ENCODE measurements around the gene CST4. TPM values are rescaled to one million over a fixed set of nuclear protein-coding genes. Genes with fewer than 3 reads are reported as not detected.

Gene CST4
- total and polyA plus RNA-seq, 10 of the 15 experiments (the other 5 are each of a cell fraction or from before 2014, with no cell fraction given) = not detected

DNA sequence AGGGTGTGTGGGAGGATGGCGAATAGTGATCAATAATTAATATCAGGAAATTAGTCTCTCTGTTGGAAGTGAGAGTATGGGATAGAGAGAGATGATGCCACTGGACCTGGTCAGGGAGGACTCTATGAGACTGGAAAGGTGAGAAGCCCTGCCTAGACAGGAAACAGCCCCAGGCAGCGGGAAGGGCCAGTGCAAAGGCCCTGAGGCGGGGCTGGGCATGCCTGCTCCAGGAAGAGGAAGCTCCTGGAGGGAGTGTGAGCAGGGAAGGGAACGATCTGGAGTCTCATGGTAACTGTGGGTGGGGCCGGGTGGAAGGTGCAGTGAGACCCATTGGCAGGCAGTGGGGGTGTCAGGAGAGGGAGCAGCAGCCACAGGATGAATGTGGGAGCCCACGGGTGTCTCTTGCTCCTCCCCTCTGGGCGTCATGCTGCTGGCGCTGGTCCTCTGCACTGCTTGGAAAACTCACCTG, 49.3 kb downstream of the CST4 start:
- intact Hi-C loops (cut with micrococcal nuclease; ENCODE audit: unreplicated experiment) = no loop called here
- SMC1A ChIA-PET (ENCODE audit: uncharacterized antibody, unreplicated experiment) = no interaction called here
- Histone ChIP-seq H3K4me1 (ENCODE audit: control insufficient read depth, insufficient read depth, low read length) (peaks cover 28% of the 10 kb centered on the region), H3K9ac (ENCODE audit: control insufficient read depth, insufficient read depth, low read length) (no peak overlapping the region), H3K4me3 (no peak overlapping the region), H3K9me3 (replicated peaks; ENCODE audit: control insufficient read depth, insufficient read depth, low read length) (no peaks in the 10 kb centered on the region; the same call in 2 of the 3 replicates), H4K20me1 (ENCODE audit: control insufficient read depth, insufficient read depth) (no peaks in the 10 kb centered on the region), H3K79me2 (ENCODE audit: control insufficient read depth, insufficient read depth, low read length) (no peaks in the 10 kb centered on the region), H3K4me2 (ENCODE audit: control insufficient read depth, insufficient read depth) (no peak overlapping the region), H3K27ac (ENCODE audit: control insufficient read depth, insufficient read depth) (no peak overlapping the region), H2AFZ (ENCODE audit: control insufficient read depth, low read depth, low read length) (no peak overlapping the region), H3K27me3 (replicated peaks in 1 of 2; ENCODE audit: control insufficient read depth in 2 of 2, insufficient read depth in 2 of 2, low read length in 1 of 2) (no peaks in the 10 kb centered on the region), H3K36me3 (ENCODE audit: control insufficient read depth in 2 of 2, insufficient read depth in 2 of 2, low read length in 1 of 2) (no peaks in the 10 kb centered on the region)
- RAD21 ChIA-PET (ENCODE audit: unreplicated experiment) = no interaction called here
- TF ChIP-seq IRF4 (IDR thresholded peaks at IDR 0.05; ENCODE audit: low read depth, low read length) (no peak), TAF1 (IDR thresholded peaks at IDR 0.05; ENCODE audit: borderline replicate concordance, low read depth, low read length) (no peak), CREB1 (IDR thresholded peaks at IDR 0.05; ENCODE audit: low read depth) (no peak), CHD4 (IDR thresholded peaks at IDR 0.05) (no peak), CREM (IDR thresholded peaks at IDR 0.05; ENCODE audit: low read depth) (no peak), SP1 (IDR thresholded peaks at IDR 0.05; ENCODE audit: low read depth, low read length) (no peak), MYB (IDR thresholded peaks at IDR 0.05; ENCODE audit: borderline replicate concordance, low read depth, low read length) (no peak)
- TF ChIP-seq, protein P1, sequence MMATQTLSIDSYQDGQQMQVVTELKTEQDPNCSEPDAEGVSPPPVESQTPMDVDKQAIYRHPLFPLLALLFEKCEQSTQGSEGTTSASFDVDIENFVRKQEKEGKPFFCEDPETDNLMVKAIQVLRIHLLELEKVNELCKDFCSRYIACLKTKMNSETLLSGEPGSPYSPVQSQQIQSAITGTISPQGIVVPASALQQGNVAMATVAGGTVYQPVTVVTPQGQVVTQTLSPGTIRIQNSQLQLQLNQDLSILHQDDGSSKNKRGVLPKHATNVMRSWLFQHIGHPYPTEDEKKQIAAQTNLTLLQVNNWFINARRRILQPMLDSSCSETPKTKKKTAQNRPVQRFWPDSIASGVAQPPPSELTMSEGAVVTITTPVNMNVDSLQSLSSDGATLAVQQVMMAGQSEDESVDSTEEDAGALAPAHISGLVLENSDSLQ (IDR thresholded peaks at IDR 0.05) = no peak
- POLR2A ChIA-PET = no interaction called here
- CTCF ChIA-PET = no interaction called here
- FAIRE-seq = no peak
- in situ Hi-C loops (cut with MboI) = no loop called here
- ATAC-seq = no peak
- 54% methylated on average over 8 of the region's 8 CpGs for WGBS (ENCODE audit: insufficient coverage, insufficient replicate concordance, low lambda C conversion rate, missing lambda C conversion rate)
- DNase-seq (ENCODE audit: low read depth, low spot score) = no peak
- BruUV-seq (replicated peaks) = no TSS peak

DNA sequence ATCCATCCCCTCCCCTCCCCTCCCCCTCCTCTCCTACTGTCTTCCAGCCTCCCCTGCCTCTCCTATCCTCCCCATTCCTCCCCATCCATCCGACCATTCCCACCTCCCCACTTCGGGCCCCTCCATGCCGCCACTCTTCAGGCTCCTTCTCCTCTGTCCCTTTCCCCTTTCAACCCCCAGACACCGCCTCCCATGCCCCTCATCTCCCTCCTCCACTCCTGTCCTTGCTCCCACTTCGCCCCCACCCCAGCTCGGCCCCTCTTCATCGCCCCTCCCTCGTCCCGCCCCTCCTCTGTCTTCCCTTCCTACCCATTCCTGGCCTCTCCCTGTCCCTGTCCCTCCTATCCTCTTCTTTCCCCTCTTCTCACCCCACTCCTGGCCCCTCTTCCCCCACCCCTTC, 50.5 kb downstream of the CST4 start:
- ATAC-seq = no peak
- no peak for DNase-seq (ENCODE audit: low read depth, low spot score)
- H3K27me3 ChIP-seq (replicated peaks in 1 of 2; ENCODE audit: control insufficient read depth in 2 of 2, insufficient read depth in 2 of 2, low read length in 1 of 2) = no peaks in the 10 kb centered on the region
- no peak overlapping the region for H2AFZ ChIP-seq (ENCODE audit: control insufficient read depth, low read depth, low read length)
- no peaks in the 10 kb centered on the region for H4K20me1 ChIP-seq (ENCODE audit: control insufficient read depth, insufficient read depth)
- no peak overlapping the region for H3K27ac ChIP-seq (ENCODE audit: control insufficient read depth, insufficient read depth)
- no peak overlapping the region for H3K4me2 ChIP-seq (ENCODE audit: control insufficient read depth, insufficient read depth)
- no peaks in the 10 kb centered on the region; a peak in 1 of 4 replicates for H3K36me3 ChIP-seq (ENCODE audit: control insufficient read depth in 2 of 2, insufficient read depth in 2 of 2, low read length in 1 of 2)
- no TSS peak for BruUV-seq (replicated peaks)
- intact Hi-C loops (cut with micrococcal nuclease; ENCODE audit: unreplicated experiment) (no loop called here), in situ Hi-C loops (cut with MboI) (no loop called here)
- ChIA-PET POLR2A (interaction anchor here (0.5 kb wide), 1 partner anchor 307 kb away, joined by 3 read pairs; no protein-coding TSS in a partner anchor), SMC1A (ENCODE audit: uncharacterized antibody, unreplicated experiment) (no interaction called here), CTCF (no interaction called here), RAD21 (ENCODE audit: unreplicated experiment) (no interaction called here)
- H3K79me2 ChIP-seq (ENCODE audit: control insufficient read depth, insufficient read depth, low read length) = no peaks in the 10 kb centered on the region
- no peaks in the 10 kb centered on the region; the same call in 2 of the 3 replicates for H3K9me3 ChIP-seq (replicated peaks; ENCODE audit: control insufficient read depth, insufficient read depth, low read length)
- H3K9ac ChIP-seq (ENCODE audit: control insufficient read depth, insufficient read depth, low read length) = no peak overlapping the region
- no peak for FAIRE-seq
- H3K4me1 ChIP-seq (ENCODE audit: control insufficient read depth, insufficient read depth, low read length) = peaks cover 20% of the 10 kb centered on the region
- WGBS (ENCODE audit: insufficient coverage, insufficient replicate concordance, low lambda C conversion rate, missing lambda C conversion rate) = no CpG with 5 or more reads among the region's 9 CpGs
- TF ChIP-seq IKZF2 (IDR thresholded peaks at IDR 0.05) = no peak
- TF ChIP-seq RELA (IDR thresholded peaks at IDR 0.05; ENCODE audit: borderline replicate concordance, partially characterized antibody) = no peak
- no peak for TF ChIP-seq IRF4 (IDR thresholded peaks at IDR 0.05; ENCODE audit: low read depth, low read length)
- no peak for TF ChIP-seq ATF7 (IDR thresholded peaks at IDR 0.05; ENCODE audit: low read depth)
- no peak for TF ChIP-seq EED (IDR thresholded peaks at IDR 0.05; ENCODE audit: low read depth)
- TF ChIP-seq CEBPB (IDR thresholded peaks at IDR 0.05; ENCODE audit: borderline replicate concordance in 1 of 2, low read depth in 2 of 2, low read length in 2 of 2) = no peak
- no peak overlapping the region for H3K4me3 ChIP-seq

Data from GM12878 (cell line).